ENCODE results near the gene HTR3A. TPM values are rescaled to one million over a fixed set of nuclear protein-coding genes. Genes with fewer than 3 reads are reported as not detected.

HTR3A gene
- total RNA-seq, 2 donors from 2014 or later: not detected

DNA sequence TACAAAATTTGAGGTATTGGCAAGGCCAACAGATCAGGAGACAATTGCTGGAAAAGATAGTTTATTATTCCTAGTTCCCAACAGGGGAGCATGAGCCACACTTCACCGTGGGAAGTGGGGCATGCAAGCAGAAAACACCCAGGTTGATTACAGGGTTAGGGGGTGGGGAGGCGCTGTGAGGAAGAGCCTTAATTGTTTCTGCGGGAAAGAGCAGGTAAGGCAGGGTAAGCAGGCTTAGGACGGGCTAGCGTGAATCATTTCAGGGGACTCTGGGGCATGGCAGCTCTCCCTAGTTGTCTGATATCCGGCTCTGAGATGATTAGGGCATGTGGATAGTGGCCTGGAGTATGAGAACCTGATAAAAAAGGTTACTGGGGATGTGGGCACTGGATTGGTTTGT is 20.7 kb upstream of the HTR3A start:
- 59% methylated on average over 6 of the region's 6 CpGs for WGBS
- H3K27ac ChIP-seq: no peak overlapping the region
- no peaks in the 10 kb centered on the region for H3K4me1 ChIP-seq (replicated peaks)
- DNase-seq (ENCODE audit: low spot score): no peak
- no peak for TF ChIP-seq POLR2A (IDR thresholded peaks at IDR 0.05)
- no peak for TF ChIP-seq CTCF (IDR thresholded peaks at IDR 0.05)
- TF ChIP-seq POLR2AphosphoS5 (IDR thresholded peaks at IDR 0.05): no peak
- H3K36me3 ChIP-seq: no peaks in the 10 kb centered on the region
- H3K4me3 ChIP-seq: no peak overlapping the region
- H3K9me3 ChIP-seq: no peaks in the 10 kb centered on the region
- no peaks in the 10 kb centered on the region for H3K27me3 ChIP-seq (replicated peaks; ENCODE audit: insufficient read depth)
- intact Hi-C loops (cut with DNase I): no loop called here

DNA sequence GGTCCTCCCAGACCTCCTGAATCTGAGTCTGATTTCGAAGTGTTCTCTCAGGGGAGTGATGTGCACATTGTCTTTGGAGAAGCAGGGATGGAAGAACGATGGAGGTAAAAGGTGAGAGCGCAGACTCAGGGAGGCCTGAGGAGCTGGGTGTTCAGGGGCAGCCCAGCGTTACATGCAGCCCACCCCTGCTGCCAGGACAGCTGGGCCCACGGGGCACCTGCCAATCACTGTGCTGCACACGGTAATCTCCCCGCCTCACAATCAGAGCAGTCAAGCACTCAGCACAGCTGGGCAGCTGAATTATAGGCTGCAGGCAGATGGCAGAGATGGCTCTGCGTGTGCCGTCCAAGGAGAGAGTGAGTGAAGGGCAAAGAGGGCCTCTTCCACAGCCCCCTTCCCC is 17.9 kb upstream of the HTR3A start:
- Histone ChIP-seq H3K27ac (no peak overlapping the region), H3K9me3 (no peaks in the 10 kb centered on the region), H3K36me3 (no peaks in the 10 kb centered on the region), H3K4me3 (no peak overlapping the region), H3K4me1 (replicated peaks) (no peaks in the 10 kb centered on the region), H3K27me3 (replicated peaks; ENCODE audit: insufficient read depth) (no peaks in the 10 kb centered on the region)
- intact Hi-C loops (cut with DNase I): no loop called here
- no peak for DNase-seq (ENCODE audit: low spot score)
- 52% methylated on average over 9 of the region's 9 CpGs for WGBS
- TF ChIP-seq POLR2A (IDR thresholded peaks at IDR 0.05) (no peak), CTCF (IDR thresholded peaks at IDR 0.05) (no peak), POLR2AphosphoS5 (IDR thresholded peaks at IDR 0.05) (no peak)

DNA sequence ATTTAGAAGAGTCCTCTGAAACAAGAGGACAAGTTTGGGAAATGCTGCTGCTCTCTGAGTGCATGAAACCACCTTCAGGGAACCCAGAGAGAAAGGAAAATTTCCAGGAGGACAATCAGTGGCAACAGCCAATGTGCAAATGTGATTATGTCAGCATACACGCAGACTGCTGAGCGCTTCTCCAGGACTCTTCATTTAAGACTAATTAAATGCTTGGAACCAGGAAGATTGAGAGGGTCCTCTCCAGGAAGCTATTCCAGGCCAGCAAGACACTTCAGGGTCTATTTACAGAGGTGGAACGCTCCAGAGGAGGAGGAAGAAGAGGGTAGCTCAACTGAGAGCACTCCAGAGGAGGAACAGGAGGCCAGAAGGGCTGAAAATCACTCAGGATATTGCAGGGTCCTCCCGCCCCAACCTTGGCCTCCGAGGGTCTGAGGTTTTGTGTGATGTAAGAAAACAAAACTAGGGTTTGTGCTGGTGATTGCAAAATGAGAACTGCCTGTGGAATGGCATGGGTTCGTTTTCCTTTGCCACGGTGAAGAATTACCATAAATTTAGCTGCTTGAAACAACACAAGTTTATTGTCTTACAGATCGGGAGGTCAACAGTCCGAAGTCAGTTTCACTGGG is 14.1 kb upstream of the HTR3A start:
- Histone ChIP-seq H3K4me1 (replicated peaks) (no peaks in the 10 kb centered on the region), H3K4me3 (no peak overlapping the region), H3K27ac (no peak overlapping the region), H3K36me3 (no peaks in the 10 kb centered on the region), H3K9me3 (no peaks in the 10 kb centered on the region), H3K27me3 (replicated peaks; ENCODE audit: insufficient read depth) (no peaks in the 10 kb centered on the region)
- WGBS: 60% methylated on average over 9 of the region's 9 CpGs
- DNase-seq (ENCODE audit: low spot score): no peak
- intact Hi-C loops (cut with DNase I): no loop called here
- no peak for TF ChIP-seq POLR2AphosphoS5 (IDR thresholded peaks at IDR 0.05)
- no peak for TF ChIP-seq POLR2A (IDR thresholded peaks at IDR 0.05)
- no peak for TF ChIP-seq CTCF (IDR thresholded peaks at IDR 0.05)

GRCh38 chr11:113967361-113967760 is 7.5 kb upstream of the HTR3A start:
- intact Hi-C loops (cut with DNase I): no loop called here
- 56% methylated on average over 1 of the region's 1 CpG for WGBS
- Histone ChIP-seq H3K36me3 (no peaks in the 10 kb centered on the region), H3K4me1 (replicated peaks) (no peaks in the 10 kb centered on the region), H3K27ac (no peak overlapping the region), H3K9me3 (no peaks in the 10 kb centered on the region), H3K4me3 (no peak overlapping the region), H3K27me3 (replicated peaks; ENCODE audit: insufficient read depth) (no peaks in the 10 kb centered on the region)
- TF ChIP-seq POLR2AphosphoS5 (IDR thresholded peaks at IDR 0.05) (no peak), CTCF (IDR thresholded peaks at IDR 0.05) (no peak), POLR2A (IDR thresholded peaks at IDR 0.05) (no peak)
- no peak for DNase-seq (ENCODE audit: low spot score)

DNA sequence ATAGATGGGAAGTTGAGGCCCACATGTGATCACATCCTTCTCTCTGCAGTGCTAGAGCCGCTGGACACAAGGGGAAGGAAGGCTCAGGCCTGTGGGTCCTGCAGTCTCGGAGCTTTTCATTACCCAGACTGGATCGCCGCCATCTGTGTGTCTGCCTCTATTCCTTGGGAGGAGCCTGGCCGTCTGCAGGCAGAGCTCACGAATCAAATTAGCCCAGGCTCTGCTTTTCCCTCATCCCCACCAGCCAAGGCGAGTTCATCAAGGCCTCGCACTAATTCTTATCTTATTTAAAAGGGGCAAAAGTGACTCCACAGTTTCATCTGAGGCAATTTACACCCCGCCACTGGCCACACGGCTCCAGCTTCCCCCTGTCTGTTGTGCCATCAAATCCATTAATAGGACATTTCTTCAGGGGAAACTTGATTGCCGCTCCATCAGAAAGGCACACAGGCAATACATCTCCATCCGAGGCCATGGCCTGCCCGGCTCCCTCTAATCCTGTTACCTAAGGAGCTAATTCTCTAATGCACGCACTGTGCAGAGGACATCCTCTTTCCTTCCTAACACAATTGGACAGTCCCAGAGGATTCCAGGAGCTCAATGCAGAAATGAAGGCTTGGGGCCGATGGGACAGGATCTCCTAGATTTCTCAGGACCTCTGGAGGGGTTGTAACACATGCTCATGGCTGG is 3.3 kb upstream of the HTR3A start:
- TF ChIP-seq POLR2AphosphoS5 (IDR thresholded peaks at IDR 0.05) (no peak), CTCF (IDR thresholded peaks at IDR 0.05) (no peak), POLR2A (IDR thresholded peaks at IDR 0.05) (no peak)
- no peaks in the 10 kb centered on the region for H3K36me3 ChIP-seq
- no peaks in the 10 kb centered on the region for H3K27me3 ChIP-seq (replicated peaks; ENCODE audit: insufficient read depth)
- intact Hi-C loops (cut with DNase I): no loop called here
- H3K9me3 ChIP-seq: no peaks in the 10 kb centered on the region
- H3K27ac ChIP-seq: no peak overlapping the region
- no peak overlapping the region for H3K4me3 ChIP-seq
- no peak for DNase-seq (ENCODE audit: low spot score)
- WGBS: 58% methylated on average over 15 of the region's 15 CpGs
- H3K4me1 ChIP-seq (replicated peaks): peaks cover 5% of the 10 kb centered on the region
